Hepatocyte (in vitro differentiated cells): ENCODE results near the gene NMRAL1. TPM values are rescaled to one million over a fixed set of nuclear protein-coding genes. Genes with fewer than 3 reads are reported as not detected.

Experiments
- DNase-seq: peaks from one replicate; pipeline ENCODE4 v3.0.0-alpha.2; 2016; ENCODE audit warnings: low spot score
- H2AFZ ChIP-seq: fragments of 200-600 bp; sonication (generic); 2 replicates; pipeline ENCODE4 v1.6.0; 2016; ENCODE audit warnings: antibody characterized with exemption, mild to moderate bottlenecking
- H3K27ac ChIP-seq: fragments of 200-600 bp; sonication (generic); 2 replicates; pipeline ENCODE4 v1.5.1; 2016; ENCODE audit warnings: mild to moderate bottlenecking
- H3K27me3 ChIP-seq: fragments of 200-600 bp; sonication (generic); 2 replicates; pipeline ENCODE4 v1.6.1; 2016
- H3K36me3 ChIP-seq: fragments of 200-600 bp; sonication (generic); replicated peaks from 2 replicates; pipeline ENCODE4 v1.5.1; 2016; ENCODE audit warnings: low read depth; ENCODE audit not compliant: insufficient read depth
- H3K4me1 ChIP-seq: fragments of 200-600 bp; sonication (generic); 2 replicates; pipeline ENCODE4 v1.5.1; 2016; ENCODE audit warnings: mild to moderate bottlenecking, moderate library complexity; ENCODE audit not compliant: insufficient read depth
- H3K4me2 ChIP-seq: fragments of 200-600 bp; sonication (generic); 2 replicates; pipeline ENCODE4 v1.6.0; 2016
- H3K4me3 ChIP-seq: fragments of 200-600 bp; sonication (generic); 2 replicates; pipeline ENCODE4 v1.5.1; 2016; ENCODE audit warnings: mild to moderate bottlenecking
- H3K79me2 ChIP-seq: fragments of 200-600 bp; sonication (generic); 2 replicates; pipeline ENCODE4 v1.6.0; 2017; ENCODE audit warnings: mild to moderate bottlenecking
- H3K9me2 ChIP-seq: fragments of 200-600 bp; sonication (generic); replicated peaks from 2 replicates; pipeline ENCODE4 v1.6.0; 2017; ENCODE audit warnings: mild to moderate bottlenecking; ENCODE audit not compliant: insufficient read depth
- H3K9me3 ChIP-seq: fragments of 200-600 bp; sonication (generic); 2 replicates; pipeline ENCODE4 v1.5.1; 2016; ENCODE audit warnings: low read depth, mild to moderate bottlenecking
- H4K20me1 ChIP-seq: fragments of 200-600 bp; sonication (generic); 2 replicates; pipeline ENCODE4 v1.6.0; 2016; ENCODE audit warnings: mild to moderate bottlenecking; ENCODE audit not compliant: insufficient read depth, poor library complexity, severe bottlenecking
- EZH2 ChIP-seq: fragments of 200-600 bp; sonication (generic); IDR thresholded peaks from 2 replicates; pipeline ENCODE4 v1.6.1; 2016; ENCODE audit warnings: antibody characterized with exemption, mild to moderate bottlenecking, borderline replicate concordance
- EZH2phosphoT487 ChIP-seq: fragments of 200-600 bp; sonication (generic); IDR thresholded peaks from one replicate; pipeline ENCODE4 v1.6.1; 2018; ENCODE audit warnings: antibody characterized with exemption, mild to moderate bottlenecking, low read depth, moderate library complexity; ENCODE audit not compliant: unreplicated experiment, severe bottlenecking
- WGBS: methylation state at CpG from one replicate; pipeline ENCODE4 v1.1.6; 2016; ENCODE audit warnings: low lambda C conversion rate; ENCODE audit errors: missing lambda C conversion rate; 5-methylcytosine and 5-hydroxymethylcytosine counted together
- polyA plus RNA-seq: library from polyadenylated mRNA; unstranded; fragments of >200 nt; fragmentation: Nextera tagmentation; extraction: Ambion mirVana; gene quantifications from 2 replicates; pipeline ENCODE4 v1.2.1, GENCODE V29; 2016
- total RNA-seq: library from RNA; depleted of rRNA; stranded (reverse); fragments of >200 nt; gene quantifications from 2 replicates; pipeline ENCODE4 v1.2.3, GENCODE V29; 2014
- TF ChIP-seq, protein P1 (sequence below): fragments of 200-600 bp; sonication (generic); IDR thresholded peaks from 2 replicates; pipeline ENCODE4 v1.5.1; 2016; ENCODE audit warnings: antibody characterized with exemption, mild to moderate bottlenecking; ENCODE audit not compliant: poor library complexity

The NMRAL1 gene
- total and polyA plus RNA-seq, 2 experiments from 2014 or later, result 47.5 to 47.6 TPM

DNA sequence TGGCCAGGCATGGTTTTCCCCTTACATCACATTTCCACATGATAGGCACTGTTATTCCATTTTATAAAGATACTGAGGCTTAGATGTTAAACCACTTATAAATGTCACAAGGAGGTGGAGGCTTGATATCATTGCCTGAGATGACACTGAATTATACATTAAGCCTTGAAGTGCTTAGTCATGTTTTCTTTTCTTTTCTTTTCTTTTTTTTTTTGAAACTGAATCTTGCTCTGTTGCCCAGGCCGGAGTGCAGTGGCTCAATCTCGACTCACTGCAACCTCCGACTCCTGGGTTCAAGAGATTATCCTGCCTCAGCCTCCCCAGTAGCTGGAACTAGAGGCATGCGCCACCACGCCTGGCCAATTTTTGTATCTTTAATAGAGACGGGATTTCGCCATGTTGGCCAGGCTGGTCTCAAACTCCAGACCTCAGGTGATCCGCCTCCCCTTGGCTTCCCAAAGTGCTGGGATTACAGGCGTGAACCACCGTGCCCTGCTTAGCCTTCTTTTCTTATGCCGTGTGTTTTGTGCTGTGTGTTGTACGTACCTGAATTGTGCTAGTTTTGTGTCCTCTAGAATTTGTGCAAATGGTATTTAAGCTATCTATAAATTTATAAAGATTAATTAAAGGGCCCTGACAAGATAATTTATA is 47.6 kb downstream of the NMRAL1 start:
- no peak for TF ChIP-seq EZH2
- no peak for TF ChIP-seq EZH2phosphoT487
- TF ChIP-seq, protein P1, sequence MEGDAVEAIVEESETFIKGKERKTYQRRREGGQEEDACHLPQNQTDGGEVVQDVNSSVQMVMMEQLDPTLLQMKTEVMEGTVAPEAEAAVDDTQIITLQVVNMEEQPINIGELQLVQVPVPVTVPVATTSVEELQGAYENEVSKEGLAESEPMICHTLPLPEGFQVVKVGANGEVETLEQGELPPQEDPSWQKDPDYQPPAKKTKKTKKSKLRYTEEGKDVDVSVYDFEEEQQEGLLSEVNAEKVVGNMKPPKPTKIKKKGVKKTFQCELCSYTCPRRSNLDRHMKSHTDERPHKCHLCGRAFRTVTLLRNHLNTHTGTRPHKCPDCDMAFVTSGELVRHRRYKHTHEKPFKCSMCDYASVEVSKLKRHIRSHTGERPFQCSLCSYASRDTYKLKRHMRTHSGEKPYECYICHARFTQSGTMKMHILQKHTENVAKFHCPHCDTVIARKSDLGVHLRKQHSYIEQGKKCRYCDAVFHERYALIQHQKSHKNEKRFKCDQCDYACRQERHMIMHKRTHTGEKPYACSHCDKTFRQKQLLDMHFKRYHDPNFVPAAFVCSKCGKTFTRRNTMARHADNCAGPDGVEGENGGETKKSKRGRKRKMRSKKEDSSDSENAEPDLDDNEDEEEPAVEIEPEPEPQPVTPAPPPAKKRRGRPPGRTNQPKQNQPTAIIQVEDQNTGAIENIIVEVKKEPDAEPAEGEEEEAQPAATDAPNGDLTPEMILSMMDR, result no peak
- Histone ChIP-seq H3K79me2 (peaks cover 57% of the 10 kb centered on the region), H3K9me2 (no peaks in the 10 kb centered on the region), H3K9me3 (no peaks in the 10 kb centered on the region), H3K27ac (peak overlapping the region; percentile 99), H3K4me3 (peak overlapping the region; percentile 74), H4K20me1 (no peaks in the 10 kb centered on the region), H3K4me1 (peaks cover 14% of the 10 kb centered on the region), H3K4me2 (peak overlapping the region; percentile 93), H3K36me3 (no peaks in the 10 kb centered on the region), H3K27me3 (no peaks in the 10 kb centered on the region), H2AFZ (no peak overlapping the region)
- DNase-seq, result no peak
- WGBS, result 95% methylated on average over 12 of the region's 12 CpGs

DNA sequence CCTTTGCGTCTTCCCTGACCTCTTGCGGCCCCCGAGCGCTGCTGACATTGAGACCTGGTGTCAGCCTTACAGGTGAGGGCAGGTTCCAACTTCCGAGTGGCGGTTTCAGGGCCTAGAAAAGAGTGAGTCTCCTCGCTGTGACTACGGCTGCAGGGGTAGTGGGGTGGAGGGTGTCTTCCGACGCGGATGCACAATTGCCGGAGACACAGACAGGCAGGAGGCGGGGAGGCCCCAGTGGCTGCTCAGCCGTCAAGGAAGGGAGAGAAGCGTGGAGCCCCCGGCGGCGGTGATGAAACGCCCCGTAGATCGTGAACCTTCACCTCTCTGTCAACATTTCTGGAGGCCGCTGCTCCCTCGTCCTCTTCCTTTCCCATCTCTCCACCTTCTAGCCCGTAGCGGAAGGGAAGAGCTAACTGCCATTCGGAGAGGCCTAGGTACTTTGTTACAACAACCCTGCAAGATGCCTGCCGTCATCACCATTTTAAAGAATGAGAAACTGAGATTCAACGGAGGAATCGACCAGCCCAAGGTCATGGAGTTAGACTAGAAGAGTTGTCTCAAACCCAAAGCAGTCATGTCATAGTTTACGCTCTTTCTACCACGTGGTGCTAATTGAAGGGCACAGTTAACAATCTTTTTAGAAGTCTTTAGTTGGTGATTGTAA is 48.3 kb downstream of the NMRAL1 start:
- no peaks in the 10 kb centered on the region for H3K9me3 ChIP-seq
- peak overlapping the region; percentile 93 for H3K4me2 ChIP-seq
- 4% methylated on average over 26 of the region's 31 CpGs for WGBS
- no peaks in the 10 kb centered on the region for H4K20me1 ChIP-seq
- TF ChIP-seq EZH2, result no peak
- TF ChIP-seq EZH2phosphoT487, result no peak
- TF ChIP-seq, protein P1, result no peak
- no peaks in the 10 kb centered on the region for H3K27me3 ChIP-seq
- H3K27ac ChIP-seq, result peak overlapping the region; percentile 99
- H3K4me3 ChIP-seq, result peak overlapping the region; percentile 74
- peaks cover 54% of the 10 kb centered on the region for H3K79me2 ChIP-seq
- peak; percentile 67 for DNase-seq
- H3K4me1 ChIP-seq, result peaks cover 14% of the 10 kb centered on the region
- no peaks in the 10 kb centered on the region for H3K36me3 ChIP-seq
- H2AFZ ChIP-seq, result peak overlapping the region; percentile 44
- H3K9me2 ChIP-seq, result no peaks in the 10 kb centered on the region

DNA sequence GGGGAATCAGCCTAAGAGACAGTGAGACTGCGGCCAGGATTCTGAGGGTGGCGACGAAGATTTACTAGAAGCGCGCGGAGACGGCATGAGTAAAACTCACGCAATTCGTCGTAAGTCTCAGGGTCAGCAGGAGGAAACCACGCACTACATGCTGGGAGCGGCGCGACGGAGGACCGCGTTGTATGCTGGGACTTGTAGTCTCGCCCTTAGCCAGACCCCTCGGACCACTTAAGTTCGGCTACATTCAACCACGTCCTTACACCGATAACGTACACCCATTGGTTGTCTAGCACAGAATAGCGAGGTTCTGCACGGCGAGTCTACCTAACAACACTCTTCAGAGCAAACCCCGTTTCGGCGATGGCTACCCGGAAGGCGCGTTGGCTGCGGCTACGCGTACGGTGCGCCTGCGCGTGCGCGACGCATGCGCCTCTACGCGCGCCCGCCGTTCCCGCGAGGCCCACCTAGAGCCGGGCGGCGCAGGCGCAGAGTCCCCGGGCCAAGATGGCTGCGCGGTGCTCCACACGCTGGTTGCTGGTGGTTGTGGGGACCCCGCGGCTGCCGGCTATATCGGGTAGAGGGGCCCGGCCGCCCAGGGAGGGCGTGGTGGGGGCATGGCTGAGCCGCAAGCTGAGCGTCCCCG is 48.9 kb downstream of the NMRAL1 start, which contains the start of gene DNAJA3:
TSS of gene DNAJA3 (plus strand) at position 491 of the 643 bp plus-strand sequence. CDS start at position 505, 14 bp downstream.
- H3K27me3 ChIP-seq, result no peaks in the 10 kb centered on the region
- peaks cover 14% of the 10 kb centered on the region for H3K4me1 ChIP-seq
- H2AFZ ChIP-seq, result peak within 1 kb of the TSS; percentile 82
- H3K9me3 ChIP-seq, result no peaks in the 10 kb centered on the region
- H3K36me3 ChIP-seq, result no peaks in the 10 kb centered on the region
- DNase-seq, result peak; percentile 98
- TF ChIP-seq, protein P1, result no peak
- TF ChIP-seq EZH2 (no peak), EZH2phosphoT487 (no peak)
- no peaks in the 10 kb centered on the region for H4K20me1 ChIP-seq
- no peaks in the 10 kb centered on the region for H3K9me2 ChIP-seq
- peaks cover 47% of the 10 kb centered on the region for H3K79me2 ChIP-seq
- under 1% methylated on average over 65 of the region's 68 CpGs for whole genome bisulfite sequencing
- H3K4me2 ChIP-seq, result peak within 1 kb of the TSS; percentile 93
- peak within 1 kb of the TSS; percentile 99 for H3K27ac ChIP-seq
- peak within 1 kb of the TSS; percentile 87 for H3K4me3 ChIP-seq
